ENCODE data around the gene UPK3BL1.
"Not testable (repeated sequence)": the region's sequence is repeated elsewhere in the genome, so short reads cannot be mapped to it uniquely, and the experiment has no call there.

Gene UPK3BL1

GRCh38 chr7:102627271-102627904 is 15.2 kb downstream of the UPK3BL1 start:
- DNase-seq = not testable (repeated sequence)

DNA sequence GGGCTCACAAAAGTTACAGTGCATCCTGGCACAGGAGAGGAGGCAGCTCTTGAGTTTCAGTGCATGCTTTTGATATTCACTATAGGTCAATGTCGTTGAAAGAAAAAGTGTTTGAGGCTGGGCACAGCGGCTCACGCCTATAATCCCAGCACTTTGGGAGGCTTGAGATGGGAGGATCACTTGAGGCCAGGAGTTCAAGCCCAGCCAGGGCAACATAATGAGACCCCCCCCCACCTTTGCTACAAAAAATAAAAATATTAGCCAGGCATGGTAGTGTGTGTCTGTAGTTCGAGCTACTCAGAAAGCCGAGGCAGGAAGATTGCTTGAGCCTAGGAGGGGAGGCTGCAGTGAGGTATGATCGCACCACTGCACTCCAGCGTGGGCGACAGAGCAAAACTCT is 24.5 kb downstream of the UPK3BL1 start:
- DNase-seq = not testable (repeated sequence)

GRCh38 chr7:102616507-102617125 is 26.0 kb downstream of the UPK3BL1 start, which contains the start of gene RASA4:
Gene RASA4 (minus strand): TSS chr7:102616756. CDS start chr7:102616689, 67 bp downstream.
- not testable (repeated sequence) for DNase-seq

GRCh38 chr7:102615930-102616329 is 26.7 kb downstream of the UPK3BL1 start:
- not testable (repeated sequence) for DNase-seq

GRCh38 chr7:102614873-102615272 is 27.7 kb downstream of the UPK3BL1 start:
- DNase-seq = not testable (repeated sequence)

GRCh38 chr7:102614346-102614697 is 28.3 kb downstream of the UPK3BL1 start:
- DNase-seq = not testable (repeated sequence)

- not testable (repeated sequence) for DNase-seq
Observed at GRCh38 chr7:102613575-102614345, 28.8 kb downstream of the UPK3BL1 start.

- DNase-seq = not testable (repeated sequence)
Observed at GRCh38 chr7:102611675-102612325, 30.8 kb downstream of the UPK3BL1 start.

- not testable (repeated sequence) for DNase-seq
Observed at GRCh38 chr7:102611013-102611674, 31.4 kb downstream of the UPK3BL1 start.

DNA sequence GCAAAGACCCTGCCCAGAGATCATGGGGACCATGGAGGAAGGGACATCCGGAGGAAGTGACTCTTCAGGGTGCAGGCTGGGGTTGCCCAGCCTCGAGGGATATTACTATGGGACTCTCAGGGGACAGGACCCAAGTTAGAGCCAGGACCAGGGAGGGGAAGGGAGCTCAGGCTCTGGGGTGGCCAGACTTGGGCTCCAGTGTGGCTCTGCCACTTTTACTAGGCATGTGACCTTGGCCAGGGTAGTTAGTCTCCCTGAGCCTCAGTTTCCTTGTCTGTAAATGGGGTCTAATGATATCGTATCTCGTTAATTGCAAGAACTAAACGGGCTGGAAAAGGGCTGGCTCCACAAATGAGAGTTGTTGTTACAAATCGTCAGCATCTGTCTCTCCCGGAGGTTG is 32.1 kb downstream of the UPK3BL1 start:
- DNase-seq = not testable (repeated sequence)

GRCh38 chr7:102609734-102610133 is 32.9 kb downstream of the UPK3BL1 start:
- DNase-seq = not testable (repeated sequence)

DNA sequence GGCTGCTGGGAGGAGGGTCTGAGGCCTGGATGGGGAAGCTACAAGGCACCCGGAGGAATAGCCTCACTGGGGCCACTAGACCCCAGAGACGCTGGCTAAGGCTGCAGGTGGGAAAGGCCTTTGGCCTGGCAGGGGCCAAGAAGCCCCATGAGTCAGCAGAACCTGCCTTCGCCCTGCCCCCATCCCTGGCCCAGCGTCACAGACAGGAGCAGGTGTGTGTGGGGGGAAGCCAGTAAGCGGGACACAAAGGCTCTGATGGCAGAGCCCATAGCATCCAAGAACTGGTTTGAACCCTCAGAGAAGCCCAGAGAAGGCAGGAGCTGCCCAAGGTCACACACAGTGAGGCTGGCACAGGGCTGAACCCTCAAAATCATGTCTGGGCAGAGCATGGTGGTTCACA is 35.7 kb downstream of the UPK3BL1 start:
- DNase-seq = not testable (repeated sequence)

DNA sequence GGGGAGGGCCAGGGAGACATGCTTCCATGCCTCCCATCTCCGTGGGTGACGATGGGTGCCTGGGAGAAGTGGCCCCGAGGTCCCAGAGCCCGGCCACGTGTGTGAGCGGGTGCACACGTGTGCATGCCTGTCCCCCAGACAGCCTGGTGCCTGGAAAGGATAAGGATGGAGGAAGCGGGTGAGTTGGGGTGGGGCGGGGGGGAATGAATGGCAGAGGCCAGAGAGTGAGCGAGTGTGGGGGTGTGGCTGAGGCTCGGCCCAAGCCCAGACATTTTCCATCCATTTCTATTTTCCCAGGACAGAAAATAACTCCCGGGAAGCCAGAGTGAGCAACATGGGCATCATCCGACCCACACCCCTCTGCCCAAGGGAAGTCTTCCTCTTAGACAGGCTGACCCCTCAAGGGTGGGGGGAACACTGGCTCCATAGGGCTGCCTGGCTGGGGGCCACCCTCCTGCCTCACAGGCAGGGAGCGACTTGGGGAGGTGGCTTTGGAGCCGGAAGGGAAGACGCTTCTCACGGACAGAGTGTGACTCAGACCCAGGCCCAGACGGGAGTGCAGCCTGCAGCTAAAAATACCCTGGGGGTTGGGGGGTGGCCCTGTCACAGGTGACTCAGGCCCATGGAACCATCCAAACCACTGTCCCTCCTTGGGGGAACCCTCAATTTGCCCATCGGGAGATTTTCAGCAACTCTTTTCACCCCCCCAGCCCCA is 38.0 kb downstream of the UPK3BL1 start:
- DNase-seq = not testable (repeated sequence)

DNA sequence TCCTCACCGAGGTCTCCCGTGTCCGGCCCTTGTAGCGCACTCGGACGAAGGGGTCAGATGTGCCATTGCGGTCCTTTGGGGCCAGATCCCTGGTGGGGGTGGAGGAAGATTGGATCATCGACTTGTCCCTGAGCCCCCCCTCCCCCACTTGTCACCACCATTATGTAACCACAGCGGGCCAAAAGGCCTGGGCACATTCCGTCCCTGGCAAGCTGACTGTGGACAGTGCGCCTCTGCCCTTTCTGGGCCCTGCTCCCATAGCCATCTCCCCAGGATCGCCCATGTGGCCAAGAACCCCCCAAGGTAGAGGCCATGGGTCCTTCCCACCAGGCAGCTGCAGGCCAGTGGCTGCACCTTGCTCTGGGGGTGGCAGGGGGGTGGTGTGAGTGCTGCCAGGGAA is 40.3 kb downstream of the UPK3BL1 start:
- not testable (repeated sequence) for DNase-seq

GRCh38 chr7:102599699-102600098 is 42.9 kb downstream of the UPK3BL1 start:
- not testable (repeated sequence) for DNase-seq

DNA sequence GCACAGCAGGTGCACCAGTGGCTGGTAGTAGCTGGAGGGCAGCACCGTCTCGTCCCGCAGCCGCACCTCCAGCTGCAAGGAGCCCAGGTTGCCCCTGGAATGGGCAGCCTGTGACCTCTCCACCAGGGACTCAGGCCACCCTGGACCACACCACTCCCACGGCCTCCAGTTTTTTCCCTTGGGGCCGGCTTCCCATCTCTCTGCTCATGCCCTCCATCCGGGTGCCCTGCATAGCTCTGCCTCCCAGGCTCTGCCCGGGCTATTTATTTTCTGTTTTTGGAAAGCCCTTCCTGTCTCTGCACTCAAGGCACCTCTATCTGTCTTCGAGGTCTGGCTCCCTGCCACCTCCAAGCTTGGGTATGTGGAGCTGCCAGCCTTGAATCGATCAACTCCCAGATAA is 46.6 kb downstream of the UPK3BL1 start:
- not testable (repeated sequence) for DNase-seq

GRCh38 chr7:102593637-102594334 is 48.8 kb downstream of the UPK3BL1 start:
- DNase-seq = not testable (repeated sequence)

DNA sequence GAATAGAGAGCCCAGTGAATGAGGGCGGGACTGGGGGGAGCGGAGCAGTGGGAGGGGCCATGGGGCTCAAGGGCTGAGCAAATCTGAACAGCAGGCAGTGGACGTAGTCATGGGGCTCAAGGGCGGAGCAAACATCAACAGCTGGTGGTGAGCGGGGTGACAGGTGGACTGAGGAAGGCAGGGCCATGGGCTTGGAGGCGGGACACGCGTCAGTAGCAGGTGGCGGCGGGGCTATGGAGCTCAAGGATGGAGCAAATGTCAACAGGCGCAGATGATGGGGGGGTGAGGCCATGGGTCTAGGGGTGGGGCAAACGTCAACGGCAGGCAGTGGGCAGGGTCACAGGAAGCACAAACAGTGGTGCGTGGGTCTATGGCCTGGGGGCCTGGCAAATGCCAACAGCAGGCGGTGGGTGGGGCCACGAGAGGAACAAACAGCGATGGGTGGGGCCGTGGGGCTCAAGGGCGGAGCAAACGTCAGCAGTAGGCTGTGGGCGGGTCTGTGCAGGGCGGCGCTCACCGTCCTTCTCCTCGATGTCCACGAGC is 50.0 kb downstream of the UPK3BL1 start:
- not testable (repeated sequence) for DNase-seq

- DNase-seq = not testable (repeated sequence)
Observed at GRCh38 chr7:102589857-102590256, 52.7 kb downstream of the UPK3BL1 start.
